OCI-LY3 (cell line): ENCODE measurements around the gene MPZ.

ENCODE experiments used
- EZH2phosphoT487 ChIP-seq: fragments of 200-600 bp; shearing (Covaris generic); IDR thresholded peaks from 2 replicates; pipeline ENCODE4 v1.6.1; 2018; ENCODE audit warnings: antibody characterized with exemption, mixed run types, low read depth
- TF ChIP-seq, protein P1 (sequence below): fragments of 200-600, 300-600 bp; sonication (generic); IDR thresholded peaks from 2 replicates; pipeline ENCODE4 v1.5.1; 2014; ENCODE audit warnings: antibody characterized with exemption, low read length, low read depth

DNA sequence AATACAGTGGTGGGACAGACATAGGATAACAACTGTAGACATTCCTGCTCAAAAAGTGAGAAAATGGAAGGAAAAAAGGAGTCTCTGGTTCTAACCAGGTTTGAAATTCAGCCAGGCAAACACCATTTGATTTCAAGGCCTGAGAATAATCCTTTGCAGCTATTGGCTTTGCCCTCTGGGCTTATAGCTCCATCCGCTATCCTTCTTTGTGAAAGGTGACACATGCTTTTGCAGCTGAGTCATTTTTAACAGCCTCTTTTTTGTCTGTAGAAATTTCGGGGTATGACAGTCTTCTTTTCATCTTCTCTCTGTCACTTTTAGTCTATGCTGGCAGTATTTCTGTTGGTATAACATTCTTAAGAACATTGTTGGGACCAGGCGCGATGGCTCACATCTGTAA, 20.6 kb upstream of the MPZ start:
- TF ChIP-seq, protein P1, sequence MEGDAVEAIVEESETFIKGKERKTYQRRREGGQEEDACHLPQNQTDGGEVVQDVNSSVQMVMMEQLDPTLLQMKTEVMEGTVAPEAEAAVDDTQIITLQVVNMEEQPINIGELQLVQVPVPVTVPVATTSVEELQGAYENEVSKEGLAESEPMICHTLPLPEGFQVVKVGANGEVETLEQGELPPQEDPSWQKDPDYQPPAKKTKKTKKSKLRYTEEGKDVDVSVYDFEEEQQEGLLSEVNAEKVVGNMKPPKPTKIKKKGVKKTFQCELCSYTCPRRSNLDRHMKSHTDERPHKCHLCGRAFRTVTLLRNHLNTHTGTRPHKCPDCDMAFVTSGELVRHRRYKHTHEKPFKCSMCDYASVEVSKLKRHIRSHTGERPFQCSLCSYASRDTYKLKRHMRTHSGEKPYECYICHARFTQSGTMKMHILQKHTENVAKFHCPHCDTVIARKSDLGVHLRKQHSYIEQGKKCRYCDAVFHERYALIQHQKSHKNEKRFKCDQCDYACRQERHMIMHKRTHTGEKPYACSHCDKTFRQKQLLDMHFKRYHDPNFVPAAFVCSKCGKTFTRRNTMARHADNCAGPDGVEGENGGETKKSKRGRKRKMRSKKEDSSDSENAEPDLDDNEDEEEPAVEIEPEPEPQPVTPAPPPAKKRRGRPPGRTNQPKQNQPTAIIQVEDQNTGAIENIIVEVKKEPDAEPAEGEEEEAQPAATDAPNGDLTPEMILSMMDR = no peak
- TF ChIP-seq EZH2phosphoT487 = no peak
